ENCODE results near the gene TWIST2.

The TWIST2 gene

DNA sequence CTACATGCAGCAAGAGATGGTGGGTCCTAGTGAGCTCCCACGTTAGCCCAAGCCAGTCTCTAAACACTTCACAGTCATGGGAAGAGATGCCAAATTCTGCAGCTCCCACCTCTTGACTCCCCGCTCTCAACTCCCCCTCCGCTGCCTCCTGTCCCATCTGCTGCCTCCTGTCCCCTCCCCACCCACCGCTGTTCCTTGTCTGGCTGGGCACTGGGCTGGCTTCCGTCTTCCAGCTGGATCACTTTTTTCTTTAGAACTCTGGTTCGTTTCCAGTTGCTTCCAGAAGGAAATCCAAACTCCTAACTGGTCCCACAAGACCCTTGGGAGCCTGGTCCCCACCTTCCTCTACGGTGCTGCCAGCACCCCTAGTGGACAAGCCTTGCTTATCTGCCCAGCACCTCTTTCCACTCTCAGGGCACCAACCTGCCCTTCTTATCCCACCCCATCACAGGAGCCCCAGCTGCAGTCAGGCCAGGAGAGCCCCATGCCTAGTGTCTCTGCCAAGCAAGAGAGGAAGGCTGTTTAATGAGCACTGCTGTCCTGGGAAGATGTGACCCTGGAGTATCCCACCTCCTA lies 12.1 kb upstream of the TWIST2 start:
- in situ Hi-C loops (cut with HindIII; ENCODE audit: low sequenced_read_pairs), result no loop called here

DNA sequence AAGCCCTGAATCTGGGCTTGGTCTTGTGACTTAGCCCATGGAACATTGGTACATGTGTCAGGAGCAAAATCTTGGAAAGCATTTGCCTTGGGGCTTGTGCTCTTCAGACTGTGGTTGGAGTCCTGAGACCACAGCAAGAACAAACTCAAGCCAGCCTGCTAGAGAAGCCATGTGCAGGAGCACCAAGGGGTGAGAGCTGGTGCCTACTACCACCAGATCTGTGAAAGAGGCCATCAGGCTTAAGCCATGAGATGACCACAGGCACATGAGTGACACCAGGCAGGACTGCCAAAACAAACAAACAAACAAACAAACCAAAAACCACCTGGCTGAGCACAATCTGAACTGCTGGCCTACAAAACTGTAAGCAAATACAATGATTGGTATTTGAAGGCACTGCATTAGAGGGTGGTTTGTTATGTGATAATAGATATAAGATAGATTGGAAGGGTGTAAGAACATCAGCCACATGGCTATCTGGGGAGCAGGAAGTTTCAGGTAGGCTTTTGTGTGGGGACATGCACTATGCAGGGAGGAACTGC lies 9.0 kb upstream of the TWIST2 start:
- in situ Hi-C loops (cut with HindIII; ENCODE audit: low sequenced_read_pairs), result no loop called here

DNA sequence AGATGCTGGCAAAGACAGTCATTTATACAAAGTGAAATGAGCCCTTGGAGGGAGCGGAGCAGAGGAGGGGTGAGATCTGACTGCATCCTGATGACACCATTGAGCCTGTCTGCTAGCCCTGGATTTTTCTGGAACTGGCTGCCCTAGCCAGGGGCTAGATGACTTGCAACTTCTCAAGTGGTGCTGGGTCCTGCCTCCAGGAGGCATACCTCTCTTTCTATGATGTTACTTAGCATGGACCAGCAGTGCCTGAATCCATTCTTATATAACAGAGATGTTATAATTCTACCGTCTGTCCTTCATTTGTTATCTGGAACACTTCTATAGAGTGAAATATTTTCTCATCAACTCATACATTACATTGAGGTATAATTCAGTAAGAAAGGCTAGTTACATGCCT lies 8.5 kb upstream of the TWIST2 start:
- in situ Hi-C loops (cut with HindIII; ENCODE audit: low sequenced_read_pairs), result no loop called here

DNA sequence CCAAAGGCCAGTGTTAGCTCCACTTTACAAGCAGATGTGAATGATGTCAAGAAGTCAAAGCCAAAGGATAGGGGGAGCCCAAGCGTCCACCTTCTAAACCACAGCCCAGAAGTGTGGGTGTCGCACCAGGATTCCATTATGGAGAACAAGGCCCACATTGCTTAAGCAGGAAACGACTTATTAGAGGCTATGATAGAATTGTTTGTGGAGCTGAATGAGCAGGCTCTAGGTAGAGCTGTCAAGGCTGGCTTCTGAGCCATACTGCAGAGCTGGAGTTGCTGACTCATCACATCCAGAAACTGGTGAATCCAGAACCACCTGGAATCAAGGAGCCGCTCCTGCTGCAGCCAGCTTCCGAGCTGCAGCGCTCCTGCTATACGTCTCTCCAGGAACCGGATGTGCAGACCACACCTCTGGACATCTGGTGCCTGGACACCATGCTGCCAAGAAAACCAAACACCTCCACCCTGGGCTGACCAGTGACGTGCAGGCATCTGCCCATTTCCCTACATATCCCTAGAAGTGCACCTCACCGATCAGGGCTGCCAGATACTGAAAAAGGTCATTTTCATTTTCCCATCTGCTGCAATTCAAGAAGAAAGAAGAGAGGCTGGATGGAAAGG lies 6.2 kb upstream of the TWIST2 start:
- in situ Hi-C loops (cut with HindIII; ENCODE audit: low sequenced_read_pairs), result no loop called here

DNA sequence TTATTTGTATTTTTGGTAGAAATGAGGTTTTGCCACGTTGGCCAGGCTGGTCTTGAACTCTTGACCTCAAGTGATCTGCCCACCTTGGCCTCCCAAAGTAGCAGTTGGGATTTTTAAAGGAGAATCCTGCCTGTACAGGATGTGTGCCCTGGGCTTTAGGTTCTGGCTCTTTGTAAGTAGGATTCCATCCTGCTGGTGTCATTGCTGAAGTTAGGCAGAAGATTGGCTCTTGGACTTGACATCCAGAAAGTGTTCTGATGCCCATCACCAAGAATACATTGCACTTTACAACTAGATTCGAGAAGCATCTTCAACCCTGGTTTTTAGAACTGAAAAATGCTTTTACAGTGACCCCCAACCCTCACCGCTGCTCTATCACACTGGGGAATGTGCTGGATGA lies 4.4 kb upstream of the TWIST2 start:
- in situ Hi-C loops (cut with HindIII; ENCODE audit: low sequenced_read_pairs), result no loop called here

DNA sequence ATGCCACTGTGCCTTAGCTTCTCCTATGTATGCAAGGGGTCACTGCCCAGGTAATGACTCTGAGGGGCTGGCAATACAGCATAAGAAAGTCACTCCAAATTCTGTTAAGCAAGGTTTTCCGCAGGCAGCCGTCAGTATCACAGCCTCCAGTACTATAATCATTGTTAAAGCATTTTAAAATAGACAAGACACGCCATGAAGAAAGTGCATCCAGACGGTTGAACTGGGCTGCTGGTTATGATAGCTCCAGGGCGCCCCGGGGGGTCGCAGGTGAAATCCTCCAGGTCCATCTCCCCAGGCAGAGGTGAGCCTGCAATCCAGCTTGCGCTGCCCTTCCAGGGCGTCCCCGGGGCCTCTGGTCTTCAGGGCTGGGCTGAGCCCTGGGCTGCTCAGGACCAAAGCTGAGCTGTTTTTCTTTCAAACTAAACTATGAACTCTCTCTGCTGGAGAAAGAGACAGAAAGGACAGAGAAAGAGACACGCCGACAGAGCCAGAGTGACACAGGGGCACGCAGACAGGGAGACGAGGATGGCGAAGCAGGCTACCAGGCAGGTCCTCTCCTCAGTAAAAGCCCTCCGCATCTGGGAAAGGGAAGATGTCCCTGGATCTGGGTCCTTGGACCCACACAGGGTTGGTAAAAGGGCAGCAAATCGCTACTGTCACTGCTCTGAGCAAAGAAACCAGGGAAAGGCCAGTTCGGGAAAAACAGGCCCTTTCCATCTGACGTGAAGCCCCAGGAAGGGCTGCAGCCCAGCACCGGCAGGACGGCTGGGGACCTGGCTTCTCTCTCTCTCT lies 2.1 kb upstream of the TWIST2 start:
- in situ Hi-C loops (cut with HindIII; ENCODE audit: low sequenced_read_pairs), result no loop called here

DNA sequence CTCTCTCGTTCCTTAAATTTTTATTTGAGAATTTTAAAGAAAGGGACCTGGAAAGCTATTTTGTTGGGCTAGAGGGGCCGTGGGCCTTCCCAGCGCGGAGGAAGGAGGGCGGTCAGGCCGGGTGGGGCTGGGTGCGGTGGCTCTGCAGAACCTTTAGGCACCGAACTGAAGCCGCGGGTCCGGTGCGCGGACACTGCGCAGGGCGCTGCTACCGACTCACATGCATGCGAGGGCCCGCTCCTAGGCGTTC lies 1.6 kb upstream of the TWIST2 start:
- in situ Hi-C loops (cut with HindIII; ENCODE audit: low sequenced_read_pairs), result no loop called here

DNA sequence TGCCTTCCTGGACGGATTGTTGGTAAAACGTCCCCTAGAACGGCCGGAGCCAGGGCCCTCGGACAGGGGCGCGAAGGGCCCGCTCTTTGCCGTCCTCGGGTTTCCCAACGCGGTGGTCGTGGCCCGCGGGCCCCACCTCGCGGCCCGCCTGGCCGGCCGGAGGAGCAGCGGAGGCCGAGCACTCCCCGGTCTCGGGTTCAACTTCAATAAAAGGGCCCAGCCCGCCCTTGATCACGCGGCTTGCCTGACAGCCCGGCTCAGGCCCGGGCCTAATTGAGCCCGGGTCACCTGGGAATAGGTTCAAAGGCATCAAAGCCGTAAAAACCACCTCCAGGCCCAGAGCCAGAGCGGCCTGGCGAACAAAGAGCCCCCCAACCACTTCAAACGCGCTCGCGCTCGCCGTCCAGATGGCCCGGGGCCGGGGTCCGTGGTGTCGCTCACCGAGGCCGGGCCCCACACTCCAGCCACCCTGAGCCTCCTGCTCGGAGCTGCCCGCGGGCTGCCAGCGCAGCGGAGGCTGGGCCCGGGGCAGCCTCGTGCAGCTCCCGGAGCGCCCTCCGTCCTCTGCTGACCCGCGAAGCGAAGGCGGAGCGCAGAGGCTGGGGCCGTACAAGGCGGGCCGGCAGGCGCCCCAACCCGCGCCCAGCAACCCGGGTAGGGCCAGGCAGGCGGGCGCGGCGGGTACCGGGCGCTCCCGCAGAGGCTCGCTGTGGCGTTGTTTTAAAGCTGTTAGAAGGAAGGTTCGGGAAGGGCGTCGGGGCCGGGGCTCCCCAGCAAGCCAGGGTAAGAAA lies 1.1 kb upstream of the TWIST2 start:
- in situ Hi-C loops (cut with HindIII; ENCODE audit: low sequenced_read_pairs), result no loop called here

DNA sequence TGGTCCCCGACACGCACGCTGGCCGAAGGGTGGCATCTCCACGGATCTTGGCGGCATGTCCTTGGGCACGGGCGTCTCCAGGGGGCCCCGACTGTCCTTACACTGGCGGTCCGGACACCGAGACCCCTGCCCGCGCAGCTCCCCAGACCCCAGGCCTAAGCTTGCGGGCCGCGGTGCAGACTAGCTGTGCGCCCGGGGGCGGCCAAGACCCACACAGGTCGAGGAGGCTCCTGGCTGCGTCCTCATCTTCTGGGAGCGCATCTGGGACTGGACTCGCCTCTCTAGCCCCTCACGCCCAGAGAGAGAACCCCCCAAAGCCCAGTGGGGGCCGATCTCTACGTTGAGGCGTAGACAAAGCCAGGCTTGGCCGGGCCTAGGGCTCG lies 475 bp upstream of the TWIST2 start:
- in situ Hi-C loops (cut with HindIII; ENCODE audit: low sequenced_read_pairs), result no loop called here

DNA sequence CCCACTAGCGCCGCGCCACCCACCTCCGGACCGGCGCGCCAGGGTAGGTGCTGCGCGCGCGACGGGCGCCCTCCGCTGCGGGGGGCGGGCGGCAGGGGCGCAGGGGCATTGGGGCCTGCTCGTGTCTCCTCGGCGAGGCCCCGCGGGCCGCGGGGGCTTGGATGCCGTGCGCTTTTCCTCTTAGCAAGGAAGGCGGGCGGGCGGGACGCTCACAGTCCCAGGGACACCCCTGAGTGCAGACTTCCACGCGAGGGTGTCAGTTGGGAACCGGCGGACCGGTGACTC lies 748 bp downstream of the TWIST2 start:
- in situ Hi-C loops (cut with HindIII; ENCODE audit: low sequenced_read_pairs), result no loop called here

DNA sequence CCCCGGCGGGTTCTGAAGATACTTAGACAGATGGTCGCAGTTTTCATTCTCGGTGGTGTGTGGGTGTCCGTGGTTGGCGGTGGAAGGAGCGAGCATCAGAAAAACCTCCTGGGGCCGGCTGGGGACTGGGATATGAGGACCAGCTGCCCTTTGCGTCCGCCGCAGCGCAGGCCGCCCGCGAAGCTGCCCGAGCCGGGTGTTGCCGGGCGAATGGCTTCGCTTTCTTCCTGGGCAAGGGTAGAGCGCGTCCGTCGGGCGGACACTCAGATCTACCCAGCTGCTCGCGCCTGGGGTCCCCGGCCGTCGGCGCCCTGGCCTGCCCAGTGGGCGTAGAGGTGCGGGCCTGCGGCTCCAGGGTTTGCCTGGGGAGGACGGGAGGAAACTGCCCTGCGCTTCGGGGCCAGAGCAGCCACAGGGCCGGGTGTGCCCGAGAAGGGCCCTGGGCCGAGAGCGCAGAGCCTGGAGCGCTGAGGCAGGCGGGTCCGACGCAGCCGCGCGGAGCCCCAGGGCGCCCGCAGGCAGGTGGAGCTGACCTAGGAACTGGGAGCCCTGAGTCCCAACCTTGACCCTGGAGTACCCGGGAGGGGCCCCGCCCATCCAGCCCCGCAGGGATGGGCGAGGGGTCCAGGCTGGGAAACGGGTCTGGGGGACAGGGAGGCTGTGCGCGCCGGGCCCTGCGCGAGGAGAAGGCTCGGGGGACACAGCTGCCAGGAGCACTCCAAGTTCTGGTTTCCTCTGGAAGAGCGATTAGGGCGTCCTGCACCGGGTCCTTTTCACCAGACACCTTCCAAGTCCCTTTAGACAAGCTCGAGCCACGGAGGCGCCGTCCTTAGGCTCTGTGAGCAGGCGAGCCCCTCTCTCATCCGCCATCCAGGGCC lies 1.3 kb downstream of the TWIST2 start:
- in situ Hi-C loops (cut with HindIII; ENCODE audit: low sequenced_read_pairs), result no loop called here

DNA sequence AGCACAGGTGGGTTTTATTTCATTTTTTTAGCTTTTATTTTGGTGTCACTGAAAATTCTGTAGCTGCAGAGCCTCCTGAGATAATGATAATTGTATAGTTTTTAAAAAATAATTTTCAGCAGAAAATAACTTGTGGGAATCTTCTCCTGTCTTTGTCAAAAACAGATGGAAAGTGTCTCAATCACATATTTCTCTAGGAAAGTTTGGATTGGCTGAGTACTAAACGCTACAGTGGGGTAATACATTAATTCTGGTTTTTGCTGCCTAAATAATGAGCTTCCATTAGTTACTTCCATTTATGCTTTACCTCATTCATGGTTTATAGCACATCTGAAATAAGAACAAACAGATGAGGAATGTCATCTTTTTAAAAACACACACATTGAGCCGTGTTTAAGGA lies 2.2 kb downstream of the TWIST2 start:
- in situ Hi-C loops (cut with HindIII; ENCODE audit: low sequenced_read_pairs), result no loop called here

DNA sequence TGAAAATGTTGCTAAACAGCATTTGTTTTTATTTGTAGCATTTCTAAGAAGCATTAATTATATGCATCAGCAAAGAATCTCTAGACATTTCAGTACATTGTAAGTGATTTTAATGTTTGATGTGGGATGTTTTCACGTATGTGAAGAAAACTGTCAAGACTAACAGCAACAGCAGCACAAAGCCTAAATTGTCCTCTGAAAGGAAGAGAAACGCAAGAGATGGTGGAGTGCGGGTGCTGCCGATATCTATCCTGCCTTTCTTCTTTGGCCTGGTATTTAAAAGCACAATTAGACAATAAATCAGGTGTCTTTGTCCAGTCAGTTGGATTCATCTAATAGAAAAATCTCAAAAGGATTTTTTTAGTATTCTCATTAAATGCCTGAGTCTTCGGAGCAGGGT lies 3.1 kb downstream of the TWIST2 start:
- in situ Hi-C loops (cut with HindIII; ENCODE audit: low sequenced_read_pairs), result no loop called here

DNA sequence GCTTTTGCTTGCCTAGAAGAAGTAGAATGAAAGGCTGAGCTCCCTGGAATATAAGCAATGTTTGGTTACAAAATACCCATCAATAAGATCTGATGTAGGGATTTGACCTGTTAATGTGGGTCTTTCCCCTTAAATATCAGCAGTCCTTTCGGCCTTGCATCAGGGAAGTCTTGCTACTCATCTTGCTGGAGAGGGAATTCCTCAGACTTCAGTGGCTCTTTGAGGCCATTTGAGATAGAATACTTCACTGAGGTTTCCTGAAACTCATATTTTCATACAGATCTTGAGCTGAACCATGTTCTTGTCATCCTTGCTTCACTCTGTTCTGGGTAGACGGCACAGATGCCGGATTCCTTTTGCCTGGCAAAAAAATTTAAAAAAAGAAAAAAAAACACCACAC lies 3.9 kb downstream of the TWIST2 start:
- in situ Hi-C loops (cut with HindIII; ENCODE audit: low sequenced_read_pairs), result no loop called here

DNA sequence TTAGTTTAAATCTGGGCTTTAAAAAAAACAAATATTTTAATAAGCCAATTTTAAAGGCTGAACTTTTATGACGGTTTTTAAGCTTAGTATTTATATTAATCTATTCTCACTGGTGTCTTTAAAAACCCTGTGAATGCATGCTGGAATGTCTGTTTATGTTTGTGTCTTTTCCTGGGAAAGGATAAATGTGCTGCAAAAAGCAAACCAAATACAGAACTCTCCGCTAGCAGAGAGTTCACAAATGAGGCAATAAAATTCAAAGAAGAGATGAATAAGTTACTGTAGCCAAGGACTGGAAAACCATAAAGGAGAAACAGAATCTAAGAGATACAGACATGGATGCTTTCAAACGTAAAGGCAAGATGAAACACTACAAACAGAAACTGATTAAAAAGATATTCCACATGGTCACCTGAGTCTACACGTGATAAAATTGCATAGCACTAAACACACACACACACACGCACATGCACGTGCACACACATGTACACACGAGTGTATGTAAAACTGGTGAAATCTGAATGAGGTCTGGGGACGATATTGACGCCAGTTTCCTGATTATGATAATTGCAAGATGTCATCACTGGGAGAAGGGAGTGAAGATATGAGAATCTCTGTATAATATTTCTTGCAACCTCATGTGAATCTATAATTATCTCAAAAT lies 4.5 kb downstream of the TWIST2 start:
- in situ Hi-C loops (cut with HindIII; ENCODE audit: low sequenced_read_pairs), result no loop called here

DNA sequence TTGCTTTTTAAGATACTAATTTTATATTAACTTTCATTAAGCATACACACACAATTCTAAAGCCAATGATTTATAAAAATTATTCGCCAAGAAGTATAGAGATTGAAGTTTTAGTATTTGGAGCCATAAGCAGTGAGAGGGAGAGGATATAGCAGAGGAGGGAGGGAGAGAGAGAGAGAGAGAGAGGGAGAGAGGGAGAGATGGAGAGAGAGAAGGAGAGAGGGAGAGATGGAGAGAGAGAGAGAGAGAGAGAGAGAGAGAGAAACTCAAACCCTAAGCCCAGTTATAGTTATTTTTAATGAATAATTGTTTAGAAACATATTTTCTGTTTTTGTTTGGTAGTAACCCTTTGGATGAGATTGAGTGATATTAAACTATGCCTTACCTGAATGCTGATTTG lies 5.3 kb downstream of the TWIST2 start:
- in situ Hi-C loops (cut with HindIII; ENCODE audit: low sequenced_read_pairs), result no loop called here

DNA sequence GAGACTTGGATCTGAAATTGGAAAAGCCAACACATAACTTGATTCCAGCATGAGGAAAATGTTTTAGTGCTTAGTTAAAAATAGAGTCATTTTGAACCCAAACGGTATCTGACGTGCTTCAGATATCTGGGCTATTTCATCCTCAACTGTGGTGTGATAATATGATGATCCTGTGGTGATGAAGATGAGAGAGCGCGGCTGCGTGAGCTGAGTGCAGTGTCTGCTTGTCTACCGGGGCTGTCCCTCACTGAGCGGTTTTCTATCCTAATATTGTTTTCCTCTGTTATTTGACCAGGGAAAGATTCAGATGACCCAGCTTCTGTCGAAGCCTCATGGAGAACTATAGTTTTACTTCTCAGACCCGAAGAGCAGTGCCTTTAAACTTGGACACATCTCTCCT lies 5.8 kb downstream of the TWIST2 start:
- in situ Hi-C loops (cut with HindIII; ENCODE audit: low sequenced_read_pairs), result no loop called here

DNA sequence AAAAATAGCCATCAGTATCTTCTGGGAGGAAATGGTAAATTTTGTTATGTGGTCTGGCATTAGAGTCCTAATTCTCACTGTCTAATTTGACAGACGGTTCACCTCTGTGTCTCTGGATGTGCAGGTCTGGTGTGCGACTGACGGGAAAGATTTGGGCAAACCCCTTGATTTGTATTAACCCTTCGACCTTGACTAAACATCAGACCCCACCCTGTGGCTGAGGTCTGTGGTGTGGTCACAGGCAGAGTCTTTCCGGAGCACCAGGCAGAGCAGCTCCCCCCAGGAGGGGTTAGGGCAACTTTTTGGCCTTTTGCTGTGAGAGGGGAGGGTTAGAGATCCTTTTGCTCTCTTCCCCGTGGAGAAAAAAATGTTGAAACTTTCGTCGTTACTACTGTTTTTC lies 6.4 kb downstream of the TWIST2 start:
- in situ Hi-C loops (cut with HindIII; ENCODE audit: low sequenced_read_pairs), result no loop called here

DNA sequence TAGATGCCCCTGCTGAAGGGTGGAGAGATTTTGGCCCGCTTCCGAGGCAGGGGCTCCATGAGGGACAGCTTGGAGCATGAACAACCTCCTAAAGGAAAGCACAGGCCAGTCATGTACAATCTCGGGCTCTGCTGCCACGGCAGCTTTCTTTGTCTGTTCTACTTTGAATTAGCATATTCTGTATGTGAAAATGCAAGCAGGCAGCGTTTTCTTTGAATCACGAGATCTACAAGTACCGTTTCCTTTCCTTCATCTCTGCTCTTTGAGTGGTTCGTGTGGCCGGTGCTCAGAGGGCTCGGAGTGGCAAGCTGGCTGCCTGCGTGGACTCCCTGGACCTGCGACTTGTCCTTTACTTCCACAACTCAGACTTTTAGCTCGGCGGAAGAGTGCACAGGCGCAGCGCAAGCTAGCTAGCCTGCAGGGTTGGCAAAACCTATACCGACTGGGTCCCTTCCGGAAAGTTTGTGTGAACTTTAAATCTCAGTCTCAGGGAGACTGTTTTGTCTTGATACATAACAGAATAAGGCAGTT lies 6.9 kb downstream of the TWIST2 start:
- in situ Hi-C loops (cut with HindIII; ENCODE audit: low sequenced_read_pairs), result no loop called here

DNA sequence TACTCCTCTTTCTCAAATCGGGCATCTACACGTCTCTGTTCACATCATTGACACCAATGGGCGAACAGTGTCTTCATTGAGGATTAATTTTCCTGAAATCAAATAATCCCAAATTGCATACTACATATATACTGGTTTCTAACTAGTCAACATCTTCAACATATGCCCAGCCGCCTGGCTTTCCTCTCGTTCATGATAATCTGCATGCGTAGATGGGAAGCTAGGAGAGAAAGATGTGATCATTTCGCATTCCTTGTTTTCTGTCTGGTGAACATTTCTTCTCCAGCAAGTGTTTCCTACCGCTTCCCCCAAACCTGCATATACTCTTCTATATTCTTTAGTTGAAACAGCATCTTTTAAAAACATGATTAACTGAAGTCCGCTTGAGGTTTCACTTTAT lies 7.4 kb downstream of the TWIST2 start:
- in situ Hi-C loops (cut with HindIII; ENCODE audit: low sequenced_read_pairs), result no loop called here

Data from DLD1 (cell line).